HepG2 (cell line): Measurements from ENCODE around the gene SRPRB. TPM values are rescaled to one million over a fixed set of nuclear protein-coding genes. Genes with fewer than 3 reads are reported as not detected.

Source experiments
- ATAC-seq: fragments of 200-7000 bp; cut with Tn5 transposase; 3 replicates; pipeline ENCODE4 v1.9.1; 2020; ENCODE audit warnings: mild to moderate bottlenecking, moderate library complexity
- BruUV-seq: library from RNA; stranded (reverse); fragments of 400-500 nt; replicated peaks from 2 replicates; lab custom pipeline; 2021; lab: Mats Ljungman, UMichigan
- CTCF ChIA-PET: fragments of 300-600 bp; formaldehyde crosslinking; extraction: SDS; loops from one replicate; lab custom pipeline; 2021; ENCODE audit warnings: low total read pairs, inconsistent platforms, low intra/inter-chr PET ratio; lab: Yijun Ruan, JAX
- POLR2A ChIA-PET: fragments of 350-600 bp; sonication (Branson Sonifier 250); formaldehyde crosslinking; loops from one replicate; lab custom pipeline; 2020; ENCODE audit warnings: antibody characterized with exemption, inconsistent platforms; lab: Yijun Ruan, JAX
- DNase-seq: peaks from one replicate; pipeline ENCODE4 v3.0.0-alpha.2; 2015; ENCODE audit warnings: low spot score
- FAIRE-seq: peaks from 3 replicates; lab custom pipeline; 2011; peaks lifted over from hg19 to GRCh38; lab: Jason Lieb, UNC
- H2AFZ ChIP-seq: one replicate; pipeline ENCODE4 v1.6.1; 2011; ENCODE audit warnings: low read length, inconsistent platforms
- H3K27ac ChIP-seq: fragments of 300-600 bp; 3 replicates; pipeline ENCODE4 v1.8.0; 2011; ENCODE audit warnings: mixed run types, mild to moderate bottlenecking, mixed read lengths, low read length, inconsistent platforms; ENCODE audit not compliant: insufficient read depth; ENCODE audit errors: extremely low read length
- H3K27me3 ChIP-seq, 2 experiments: fragments of 200-600 bp in 1 of 2; 2 replicates in 1 of 2; 3 replicates in 1 of 2; pipeline versions ENCODE4 v1.6.0 to v1.8.0; 2011; ENCODE audit warnings: low read length in 2 of 2, mild to moderate bottlenecking in 2 of 2, moderate library complexity in 2 of 2, inconsistent platforms in 1 of 2; ENCODE audit not compliant: insufficient read depth in 2 of 2, control insufficient read depth in 1 of 2
- H3K36me3 ChIP-seq, 2 experiments: fragments of 200-600 bp in 1 of 2; replicated peaks in 1 of 2; 2 replicates in 1 of 2; 3 replicates in 1 of 2; pipeline versions ENCODE4 v1.5.1 to v1.8.0; 2011; ENCODE audit warnings: low read length in 2 of 2, inconsistent platforms in 1 of 2; ENCODE audit not compliant: insufficient read depth in 2 of 2, control insufficient read depth in 1 of 2
- H3K4me1 ChIP-seq: 2 replicates; pipeline ENCODE4 v1.5.1; 2012; ENCODE audit warnings: low read length, inconsistent platforms; ENCODE audit not compliant: insufficient read depth
- H3K4me2 ChIP-seq: 2 replicates; pipeline ENCODE4 v1.6.0; 2011; ENCODE audit warnings: low read depth, low read length, inconsistent platforms
- H3K4me3 ChIP-seq, 3 experiments: fragments of 200-600 bp in 1 of 3; sonication (generic), shearing (Covaris generic) in 1 of 3; replicated peaks in 1 of 3; 2 replicates each; pipeline ENCODE4 v1.5.1; 2011 to 2016; ENCODE audit warnings: low read length in 3 of 3, inconsistent platforms in 2 of 3, low read depth in 2 of 3, mild to moderate bottlenecking in 2 of 3, control low read depth in 1 of 3, mixed read lengths in 1 of 3; ENCODE audit not compliant: insufficient read depth in 1 of 3
- H3K79me2 ChIP-seq: one replicate; pipeline ENCODE4 v1.6.1; 2011; ENCODE audit warnings: low read length, inconsistent platforms; ENCODE audit not compliant: insufficient read depth
- H3K9ac ChIP-seq: 2 replicates; pipeline ENCODE4 v1.6.0; 2011; ENCODE audit warnings: mild to moderate bottlenecking, low read depth, low read length, inconsistent platforms; ENCODE audit not compliant: insufficient read depth
- H3K9me3 ChIP-seq: 2 replicates; pipeline ENCODE4 v1.5.1; 2012; ENCODE audit warnings: mild to moderate bottlenecking, low read length
- H4K20me1 ChIP-seq: 2 replicates; pipeline ENCODE4 v1.6.0; 2011; ENCODE audit warnings: inconsistent platforms, mild to moderate bottlenecking, low read length, moderate library complexity; ENCODE audit not compliant: insufficient read depth
- REPIN1 ChIP-seq: sonication (generic); formaldehyde crosslinking; IDR thresholded peaks from 2 replicates; pipeline ENCODE4 v1.8.0; 2022; ENCODE audit warnings: missing genetic modification reagents, low read depth, mild to moderate bottlenecking, borderline replicate concordance
- SYNCRIP ChIP-seq: fragments of 200-400 bp; formaldehyde crosslinking; IDR thresholded peaks from 2 replicates; pipeline ENCODE4 v1.6.1; 2018; ENCODE audit warnings: mild to moderate bottlenecking, low read depth, low read length; ENCODE audit not compliant: insufficient read depth
- ZNF30 ChIP-seq: sonication (generic); formaldehyde crosslinking; IDR thresholded peaks from 2 replicates; pipeline ENCODE4 v1.5.0; 2020; ENCODE audit warnings: mild to moderate bottlenecking, missing genetic modification reagents
- ZNF484 ChIP-seq: sonication (generic); formaldehyde crosslinking; IDR thresholded peaks from 2 replicates; pipeline ENCODE4 v1.5.1; 2020; ENCODE audit warnings: mild to moderate bottlenecking, low read depth, missing genetic modification reagents, borderline replicate concordance
- WGBS: methylation state at CpG from one replicate; pipeline ENCODE4 v1.1.6; 2017; ENCODE audit warnings: low lambda C conversion rate; 5-methylcytosine and 5-hydroxymethylcytosine counted together
- in situ Hi-C: cut with HindIII; loops from 2 replicates; pipeline ENCODE4 v1.10.0; 2017; ENCODE audit warnings: low pct_unique_long_range_greater_than_20kb; ENCODE audit not compliant: extremely low pct_ligation_motif_present
- intact Hi-C: fragments of 100-400 bp; cut with micrococcal nuclease; formaldehyde crosslinking; loops from one replicate; pipeline ENCODE4 v1.10.0; 2022; ENCODE audit not compliant: unreplicated experiment
- polyA plus RNA-seq, 8 experiments: library from polyadenylated mRNA; depleted of rRNA in 3 of 8; stranded (reverse) in 7 of 8; unstranded in 1 of 8; fragments of >200 nt; fragmentation: Illumina TruSeq in 4 of 8; extraction: Trizol in 4 of 8; gene quantifications; 2 replicates each; pipeline versions ENCODE4 v1.2.1 to v1.2.3, GENCODE V29; 2011 to 2016; ENCODE audit warnings: low read depth in 4 of 8, missing spikeins in 1 of 8, mixed read lengths in 1 of 8; ENCODE audit not compliant: insufficient read depth in 1 of 8
- total RNA-seq, 5 experiments: library from RNA; depleted of rRNA; stranded (reverse); fragments of >200 nt; fragmentation: Illumina TruSeq; extraction: Trizol; gene quantifications; 2 replicates each; pipeline ENCODE4 v1.2.3, GENCODE V29; 2016; ENCODE audit warnings: low read depth in 1 of 5
- TF ChIP-seq, protein P1 (sequence below), 2 experiments: IDR thresholded peaks; 2 replicates each; pipeline ENCODE4 v1.6.1; 2011 to 2012; ENCODE audit warnings: low read length in 2 of 2, borderline replicate concordance in 1 of 2, low read depth in 1 of 2, mild to moderate bottlenecking in 1 of 2, moderate library complexity in 1 of 2
- TF ChIP-seq, protein P2 (sequence below): fragments of 450-650 bp; IDR thresholded peaks from 2 replicates; pipeline ENCODE4 v1.6.1; 2017
- TF ChIP-seq, protein P3 (sequence below): sonication (generic); formaldehyde crosslinking; IDR thresholded peaks from 2 replicates; pipeline ENCODE4 v1.5.1; 2020; ENCODE audit warnings: mild to moderate bottlenecking, missing genetic modification reagents, borderline replicate concordance

Gene SRPRB
- total and polyA plus RNA-seq, 2 of the 13 experiments (the other 11 are each of a cell fraction or from before 2014, with no cell fraction given): 41.0 to 111 TPM

DNA sequence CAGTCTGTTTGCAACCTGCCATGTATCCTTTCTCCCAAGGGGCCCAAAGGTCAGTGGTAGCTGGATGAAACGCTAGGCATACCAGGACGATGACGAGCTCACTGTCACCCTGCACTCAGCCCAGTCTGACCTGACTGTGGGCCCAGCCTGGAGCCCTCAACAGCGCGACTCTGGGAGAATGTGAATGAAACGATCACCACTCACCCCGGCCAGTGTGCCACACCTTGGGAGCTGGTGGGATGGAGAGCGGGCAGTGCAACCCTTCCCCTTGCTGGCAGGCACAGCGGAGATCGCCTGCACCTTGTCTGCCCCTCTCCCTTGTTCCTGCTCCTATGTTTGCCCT is 27.2 kb downstream of the SRPRB start (continued):
- TF ChIP-seq REPIN1 (no peak), ZNF484 (CRISPR knock-in tag) (no peak)
- TF ChIP-seq, protein P1, sequence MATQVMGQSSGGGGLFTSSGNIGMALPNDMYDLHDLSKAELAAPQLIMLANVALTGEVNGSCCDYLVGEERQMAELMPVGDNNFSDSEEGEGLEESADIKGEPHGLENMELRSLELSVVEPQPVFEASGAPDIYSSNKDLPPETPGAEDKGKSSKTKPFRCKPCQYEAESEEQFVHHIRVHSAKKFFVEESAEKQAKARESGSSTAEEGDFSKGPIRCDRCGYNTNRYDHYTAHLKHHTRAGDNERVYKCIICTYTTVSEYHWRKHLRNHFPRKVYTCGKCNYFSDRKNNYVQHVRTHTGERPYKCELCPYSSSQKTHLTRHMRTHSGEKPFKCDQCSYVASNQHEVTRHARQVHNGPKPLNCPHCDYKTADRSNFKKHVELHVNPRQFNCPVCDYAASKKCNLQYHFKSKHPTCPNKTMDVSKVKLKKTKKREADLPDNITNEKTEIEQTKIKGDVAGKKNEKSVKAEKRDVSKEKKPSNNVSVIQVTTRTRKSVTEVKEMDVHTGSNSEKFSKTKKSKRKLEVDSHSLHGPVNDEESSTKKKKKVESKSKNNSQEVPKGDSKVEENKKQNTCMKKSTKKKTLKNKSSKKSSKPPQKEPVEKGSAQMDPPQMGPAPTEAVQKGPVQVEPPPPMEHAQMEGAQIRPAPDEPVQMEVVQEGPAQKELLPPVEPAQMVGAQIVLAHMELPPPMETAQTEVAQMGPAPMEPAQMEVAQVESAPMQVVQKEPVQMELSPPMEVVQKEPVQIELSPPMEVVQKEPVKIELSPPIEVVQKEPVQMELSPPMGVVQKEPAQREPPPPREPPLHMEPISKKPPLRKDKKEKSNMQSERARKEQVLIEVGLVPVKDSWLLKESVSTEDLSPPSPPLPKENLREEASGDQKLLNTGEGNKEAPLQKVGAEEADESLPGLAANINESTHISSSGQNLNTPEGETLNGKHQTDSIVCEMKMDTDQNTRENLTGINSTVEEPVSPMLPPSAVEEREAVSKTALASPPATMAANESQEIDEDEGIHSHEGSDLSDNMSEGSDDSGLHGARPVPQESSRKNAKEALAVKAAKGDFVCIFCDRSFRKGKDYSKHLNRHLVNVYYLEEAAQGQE (IDR thresholded peaks at IDR 0.05; ENCODE audit: borderline replicate concordance in 1 of 2, low read depth in 1 of 2, low read length in 2 of 2): no peak

DNA sequence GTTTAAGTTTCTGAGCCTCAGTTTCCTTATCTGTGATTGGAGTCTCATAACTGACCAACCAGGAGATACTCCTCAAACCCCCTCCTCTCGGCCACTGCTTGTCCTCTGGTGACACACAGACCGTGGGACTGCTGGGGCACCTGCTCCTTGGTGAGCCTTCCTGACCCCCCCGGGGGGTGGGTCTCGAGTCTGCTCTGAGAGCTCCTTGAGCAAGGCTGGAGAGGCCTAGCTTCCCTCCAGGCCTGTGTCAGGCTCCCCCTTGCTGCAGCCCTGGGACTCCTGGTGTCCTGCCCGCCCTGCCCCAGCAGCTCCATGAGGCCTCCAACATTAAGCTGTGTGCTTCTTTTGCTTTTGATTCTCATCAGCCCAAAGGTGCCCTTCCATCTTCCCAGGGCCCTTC is 27.7 kb downstream of the SRPRB start:
- H3K79me2 ChIP-seq: no peaks in the 10 kb centered on the region
- H3K36me3 ChIP-seq: no peaks in the 10 kb centered on the region
- peak overlapping the region; percentile 31; the same call in 1 of the 2 replicates for H3K9ac ChIP-seq
- no peaks in the 10 kb centered on the region for H3K9me3 ChIP-seq
- H3K4me1 ChIP-seq: peaks cover 16% of the 10 kb centered on the region
- H4K20me1 ChIP-seq: no peaks in the 10 kb centered on the region
- intact Hi-C loops: no loop called here
- no peak overlapping the region for H2AFZ ChIP-seq
- ChIA-PET CTCF (no interaction called here), POLR2A (interaction anchor here (1.0 kb wide), 1 partner anchor 87 kb away, joined by 3 read pairs; no protein-coding TSS in a partner anchor)
- ATAC-seq: peak; percentile 30
- in situ Hi-C loops: no loop called here
- BruUV-seq: no TSS peak
- TF ChIP-seq SYNCRIP (no peak), ZNF30 (no peak)
- TF ChIP-seq, protein P2, sequence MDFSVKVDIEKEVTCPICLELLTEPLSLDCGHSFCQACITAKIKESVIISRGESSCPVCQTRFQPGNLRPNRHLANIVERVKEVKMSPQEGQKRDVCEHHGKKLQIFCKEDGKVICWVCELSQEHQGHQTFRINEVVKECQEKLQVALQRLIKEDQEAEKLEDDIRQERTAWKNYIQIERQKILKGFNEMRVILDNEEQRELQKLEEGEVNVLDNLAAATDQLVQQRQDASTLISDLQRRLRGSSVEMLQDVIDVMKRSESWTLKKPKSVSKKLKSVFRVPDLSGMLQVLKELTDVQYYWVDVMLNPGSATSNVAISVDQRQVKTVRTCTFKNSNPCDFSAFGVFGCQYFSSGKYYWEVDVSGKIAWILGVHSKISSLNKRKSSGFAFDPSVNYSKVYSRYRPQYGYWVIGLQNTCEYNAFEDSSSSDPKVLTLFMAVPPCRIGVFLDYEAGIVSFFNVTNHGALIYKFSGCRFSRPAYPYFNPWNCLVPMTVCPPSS: no peak
- TF ChIP-seq, protein P3, sequence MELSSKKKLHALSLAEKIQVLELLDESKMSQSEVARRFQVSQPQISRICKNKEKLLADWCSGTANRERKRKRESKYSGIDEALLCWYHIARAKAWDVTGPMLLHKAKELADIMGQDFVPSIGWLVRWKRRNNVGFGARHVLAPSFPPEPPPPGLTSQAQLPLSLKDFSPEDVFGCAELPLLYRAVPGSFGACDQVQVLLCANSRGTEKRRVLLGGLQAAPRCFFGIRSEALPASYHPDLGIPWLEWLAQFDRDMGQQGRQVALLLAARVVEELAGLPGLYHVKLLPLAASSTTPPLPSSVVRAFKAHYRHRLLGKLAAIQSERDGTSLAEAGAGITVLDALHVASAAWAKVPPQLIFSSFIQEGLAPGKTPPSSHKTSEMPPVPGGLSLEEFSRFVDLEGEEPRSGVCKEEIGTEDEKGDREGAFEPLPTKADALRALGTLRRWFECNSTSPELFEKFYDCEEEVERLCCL (CRISPR knock-in tag): no peak
- 0% methylated on average over 1 of the region's 5 CpGs for WGBS
- peak overlapping the region; percentile 60 for H3K4me2 ChIP-seq
- H3K27ac ChIP-seq: no peak overlapping the region
- peak overlapping the region in 1 of 3 experiments; percentile 56; a peak in 1 of 6 replicates for H3K4me3 ChIP-seq
- DNase-seq: no peak
- H3K27me3 ChIP-seq: peaks cover 6 to 28% of the 10 kb centered on the region in 2 experiments; a peak in 4 of 5 replicates
- FAIRE-seq: no peak
